Lower lobe of right lung (tissue), 2 donors: ENCODE results near the gene ADPRH. TPM values are rescaled to one million over a fixed set of nuclear protein-coding genes. Genes with fewer than 3 reads are reported as not detected.

Experiments used
- ATAC-seq, 2 donors: fragments of 200-7000 bp; cut with Tn5 transposase; one replicate each; pipeline ENCODE4 v1.9.1; 2020 to 2022; ENCODE audit warnings: mild to moderate bottlenecking in 2 of 2, moderate library complexity in 2 of 2
- DNase-seq: peaks from one replicate; pipeline ENCODE4 v3.0.0-alpha.2; 2020
- H3K27ac ChIP-seq: fragments of 200-600 bp; one replicate; pipeline ENCODE4 v1.8.0; 2022
- H3K27me3 ChIP-seq: fragments of 200-600 bp; one replicate; pipeline ENCODE4 v1.8.0; 2022; ENCODE audit warnings: low read depth
- H3K36me3 ChIP-seq: fragments of 200-600 bp; one replicate; pipeline ENCODE4 v1.8.0; 2022; ENCODE audit warnings: mild to moderate bottlenecking
- H3K4me1 ChIP-seq: fragments of 200-600 bp; one replicate; pipeline ENCODE4 v1.8.0; 2022
- H3K4me3 ChIP-seq: fragments of 200-600 bp; one replicate; pipeline ENCODE4 v1.8.0; 2022; ENCODE audit warnings: mild to moderate bottlenecking
- H3K9me3 ChIP-seq: fragments of 200-600 bp; one replicate; pipeline ENCODE4 v1.8.0; 2022
- intact Hi-C: fragments of 100-400 bp; cut with DNase I; formaldehyde crosslinking; loops from one replicate; pipeline ENCODE4 v1.11.0; 2022
- total RNA-seq: library from RNA; stranded (reverse); fragmentation: NEBNext Ultra II Directional; extraction: Animal tissue kit (Norgen Biotek cat#: 25700); gene quantifications from one replicate; pipeline ENCODE4 v1.2.1, GENCODE V29; 2021
- TF ChIP-seq, protein P1 (sequence below): fragments of 200-600 bp; IDR thresholded peaks from one replicate; pipeline ENCODE4 v1.8.0; 2022; ENCODE audit warnings: antibody characterized with exemption, mild to moderate bottlenecking
- donor health status: DM: no; HTN: yes; CAD: no; lungs with severe emphysema.

Gene ADPRH
- total RNA-seq, 1 donor from 2014 or later, result 32.0 TPM

DNA sequence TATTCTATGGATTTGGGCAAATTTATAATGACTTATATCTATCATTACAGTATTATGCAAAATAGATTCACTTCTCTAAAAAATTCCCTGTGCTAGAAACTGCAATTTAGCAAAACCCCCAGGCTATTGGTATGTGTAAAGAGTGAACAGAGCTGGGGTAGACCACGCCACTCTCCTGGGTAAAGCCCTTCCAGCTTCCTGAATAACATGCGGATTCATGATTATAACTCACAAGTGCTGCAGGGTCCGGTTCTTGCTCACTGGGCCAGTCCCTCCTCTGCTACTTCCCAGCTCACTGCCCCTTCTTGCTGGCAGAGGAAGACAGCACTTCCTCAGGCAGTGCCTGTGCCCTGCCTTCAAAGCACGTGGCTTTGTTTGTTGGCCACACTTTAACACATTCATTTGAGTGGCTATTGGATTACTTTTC is 24.0 kb upstream of the ADPRH start:
- Histone ChIP-seq H3K27ac (peak overlapping the region; percentile 22), H3K4me3 (no peak overlapping the region), H3K27me3 (no peaks in the 10 kb centered on the region), H3K4me1 (peaks cover 16% of the 10 kb centered on the region), H3K36me3 (no peaks in the 10 kb centered on the region), H3K9me3 (no peaks in the 10 kb centered on the region)
- DNase-seq, result peak; percentile 44
- TF ChIP-seq, protein P1, sequence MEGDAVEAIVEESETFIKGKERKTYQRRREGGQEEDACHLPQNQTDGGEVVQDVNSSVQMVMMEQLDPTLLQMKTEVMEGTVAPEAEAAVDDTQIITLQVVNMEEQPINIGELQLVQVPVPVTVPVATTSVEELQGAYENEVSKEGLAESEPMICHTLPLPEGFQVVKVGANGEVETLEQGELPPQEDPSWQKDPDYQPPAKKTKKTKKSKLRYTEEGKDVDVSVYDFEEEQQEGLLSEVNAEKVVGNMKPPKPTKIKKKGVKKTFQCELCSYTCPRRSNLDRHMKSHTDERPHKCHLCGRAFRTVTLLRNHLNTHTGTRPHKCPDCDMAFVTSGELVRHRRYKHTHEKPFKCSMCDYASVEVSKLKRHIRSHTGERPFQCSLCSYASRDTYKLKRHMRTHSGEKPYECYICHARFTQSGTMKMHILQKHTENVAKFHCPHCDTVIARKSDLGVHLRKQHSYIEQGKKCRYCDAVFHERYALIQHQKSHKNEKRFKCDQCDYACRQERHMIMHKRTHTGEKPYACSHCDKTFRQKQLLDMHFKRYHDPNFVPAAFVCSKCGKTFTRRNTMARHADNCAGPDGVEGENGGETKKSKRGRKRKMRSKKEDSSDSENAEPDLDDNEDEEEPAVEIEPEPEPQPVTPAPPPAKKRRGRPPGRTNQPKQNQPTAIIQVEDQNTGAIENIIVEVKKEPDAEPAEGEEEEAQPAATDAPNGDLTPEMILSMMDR, result no peak
- intact Hi-C loops, result no loop called here
- peak; percentile 37 to 38 for ATAC-seq

GRCh38 chr3:119555929-119556328 is 23.4 kb upstream of the ADPRH start:
- ATAC-seq (no peak), DNase-seq (no peak)
- Histone ChIP-seq H3K4me1 (peaks cover 16% of the 10 kb centered on the region), H3K9me3 (no peaks in the 10 kb centered on the region), H3K36me3 (no peaks in the 10 kb centered on the region), H3K27ac (peak overlapping the region; percentile 22), H3K27me3 (no peaks in the 10 kb centered on the region), H3K4me3 (no peak overlapping the region)
- TF ChIP-seq, protein P1, result no peak
- intact Hi-C loops, result no loop called here

- no peak overlapping the region for H3K4me3 ChIP-seq
- peaks cover 16% of the 10 kb centered on the region for H3K4me1 ChIP-seq
- DNase-seq (no peak), ATAC-seq (no peak)
- no peak overlapping the region for H3K27ac ChIP-seq
- H3K27me3 ChIP-seq, result no peaks in the 10 kb centered on the region
- no peaks in the 10 kb centered on the region for H3K36me3 ChIP-seq
- TF ChIP-seq, protein P1, result no peak
- intact Hi-C loops, result no loop called here
- no peaks in the 10 kb centered on the region for H3K9me3 ChIP-seq
Observed at GRCh38 chr3:119557192-119557876, 22.0 kb upstream of the ADPRH start.

GRCh38 chr3:119557877-119558269 is 21.4 kb upstream of the ADPRH start:
- H3K27me3 ChIP-seq, result no peaks in the 10 kb centered on the region
- DNase-seq, result no peak
- no peaks in the 10 kb centered on the region for H3K36me3 ChIP-seq
- peaks cover 16% of the 10 kb centered on the region for H3K4me1 ChIP-seq
- intact Hi-C loops, result no loop called here
- no peak for ATAC-seq
- TF ChIP-seq, protein P1, result no peak
- H3K9me3 ChIP-seq, result no peaks in the 10 kb centered on the region
- H3K27ac ChIP-seq, result no peak overlapping the region
- no peak overlapping the region for H3K4me3 ChIP-seq

DNA sequence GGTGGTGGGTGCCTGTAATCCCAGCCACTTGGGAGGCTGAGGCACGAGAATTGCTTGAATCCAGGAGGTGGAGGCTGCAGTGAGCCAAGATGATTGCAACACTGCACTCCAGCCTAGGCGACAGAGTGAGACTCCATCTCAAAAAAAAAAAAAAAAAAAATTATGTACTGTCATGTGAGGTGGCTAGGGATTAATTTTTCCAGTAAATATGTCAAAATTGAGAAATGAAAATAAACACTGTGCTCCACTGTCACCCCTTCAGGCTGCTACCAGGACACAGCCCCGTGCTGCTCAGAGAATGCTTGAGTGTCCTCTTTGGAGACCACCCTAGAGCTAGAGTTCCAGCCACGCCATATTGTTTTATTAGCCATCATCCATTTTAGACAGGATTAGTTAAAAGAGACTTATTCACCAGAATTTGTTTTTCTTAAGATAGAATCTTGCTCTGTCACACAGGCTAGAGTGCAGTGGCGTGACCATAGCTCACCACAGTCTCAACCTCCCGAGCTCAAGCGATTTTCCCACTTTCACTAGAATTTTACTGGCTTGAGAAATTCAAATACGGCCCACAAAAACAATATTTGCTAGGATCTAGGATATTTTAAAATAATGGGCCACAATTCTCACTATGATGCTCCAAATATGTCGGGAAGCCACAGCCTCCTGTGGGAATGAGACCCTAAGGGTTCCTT is 20.5 kb upstream of the ADPRH start:
- Histone ChIP-seq H3K4me1 (peaks cover 16% of the 10 kb centered on the region), H3K4me3 (peak overlapping the region; percentile 29), H3K27me3 (no peaks in the 10 kb centered on the region), H3K9me3 (no peaks in the 10 kb centered on the region), H3K36me3 (no peaks in the 10 kb centered on the region), H3K27ac (peak overlapping the region; percentile 14)
- TF ChIP-seq, protein P1, result no peak
- ATAC-seq (no peak), DNase-seq (no peak)
- intact Hi-C loops, result no loop called here
